ENCODE results near the gene PTCHD1.

Gene PTCHD1

DNA sequence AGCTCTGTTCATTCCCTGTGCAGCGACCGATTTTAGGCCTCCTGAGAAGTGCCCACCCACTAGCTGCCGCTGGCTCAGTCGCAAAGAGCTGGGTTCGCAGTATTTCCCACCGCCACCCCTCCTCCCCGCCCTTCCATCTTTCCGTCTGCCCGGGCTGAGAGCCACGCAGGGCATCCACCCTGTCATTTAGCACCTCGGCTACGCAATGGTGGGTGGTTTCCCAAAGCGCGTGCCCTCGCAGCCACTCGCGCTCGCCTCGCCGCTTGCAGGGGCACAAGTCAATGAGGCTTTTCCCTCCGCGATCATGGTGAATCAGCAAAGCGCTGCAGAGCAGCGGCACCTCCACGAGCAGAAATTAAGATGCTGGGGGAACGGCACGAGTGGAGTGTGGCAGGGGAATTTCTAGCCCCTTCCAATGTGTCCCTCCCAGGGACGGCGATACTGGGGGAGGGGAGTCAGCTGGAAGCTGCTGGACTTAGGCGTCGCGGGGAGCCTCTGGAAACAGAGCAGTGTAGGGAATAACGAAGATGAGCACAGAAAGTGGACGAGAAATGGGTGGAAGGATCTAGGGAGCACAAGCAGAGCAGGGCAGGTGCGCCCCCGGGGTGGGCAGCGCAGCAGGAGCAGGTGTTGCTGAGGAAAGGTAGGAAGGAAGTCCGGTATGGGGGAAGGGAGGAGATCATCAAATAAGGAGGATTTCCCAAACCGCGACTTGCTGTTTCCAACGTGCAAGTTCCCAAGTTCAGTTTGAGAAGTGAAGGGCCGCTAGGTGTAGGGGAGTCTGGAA, 2.4 kb upstream of the PTCHD1 start:
- peak overlapping the region; percentile 82 for H3K4me3 Mint-ChIP-seq
- peaks cover 38% of the 10 kb centered on the region for H3K4me1 Mint-ChIP-seq
- no peaks in the 10 kb centered on the region for H3K9me3 Mint-ChIP-seq
- H3K27ac Mint-ChIP-seq = peak overlapping the region; percentile 77
- peaks cover 93% of the 10 kb centered on the region for H3K27me3 Mint-ChIP-seq (ENCODE audit: low read depth, poor library complexity)
- DNase-seq = peak; percentile 36
- TF ChIP-seq, protein P1, sequence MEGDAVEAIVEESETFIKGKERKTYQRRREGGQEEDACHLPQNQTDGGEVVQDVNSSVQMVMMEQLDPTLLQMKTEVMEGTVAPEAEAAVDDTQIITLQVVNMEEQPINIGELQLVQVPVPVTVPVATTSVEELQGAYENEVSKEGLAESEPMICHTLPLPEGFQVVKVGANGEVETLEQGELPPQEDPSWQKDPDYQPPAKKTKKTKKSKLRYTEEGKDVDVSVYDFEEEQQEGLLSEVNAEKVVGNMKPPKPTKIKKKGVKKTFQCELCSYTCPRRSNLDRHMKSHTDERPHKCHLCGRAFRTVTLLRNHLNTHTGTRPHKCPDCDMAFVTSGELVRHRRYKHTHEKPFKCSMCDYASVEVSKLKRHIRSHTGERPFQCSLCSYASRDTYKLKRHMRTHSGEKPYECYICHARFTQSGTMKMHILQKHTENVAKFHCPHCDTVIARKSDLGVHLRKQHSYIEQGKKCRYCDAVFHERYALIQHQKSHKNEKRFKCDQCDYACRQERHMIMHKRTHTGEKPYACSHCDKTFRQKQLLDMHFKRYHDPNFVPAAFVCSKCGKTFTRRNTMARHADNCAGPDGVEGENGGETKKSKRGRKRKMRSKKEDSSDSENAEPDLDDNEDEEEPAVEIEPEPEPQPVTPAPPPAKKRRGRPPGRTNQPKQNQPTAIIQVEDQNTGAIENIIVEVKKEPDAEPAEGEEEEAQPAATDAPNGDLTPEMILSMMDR (IDR thresholded peaks at IDR 0.05) = no peak
- H3K36me3 Mint-ChIP-seq (ENCODE audit: low read depth) = no peaks in the 10 kb centered on the region

DNA sequence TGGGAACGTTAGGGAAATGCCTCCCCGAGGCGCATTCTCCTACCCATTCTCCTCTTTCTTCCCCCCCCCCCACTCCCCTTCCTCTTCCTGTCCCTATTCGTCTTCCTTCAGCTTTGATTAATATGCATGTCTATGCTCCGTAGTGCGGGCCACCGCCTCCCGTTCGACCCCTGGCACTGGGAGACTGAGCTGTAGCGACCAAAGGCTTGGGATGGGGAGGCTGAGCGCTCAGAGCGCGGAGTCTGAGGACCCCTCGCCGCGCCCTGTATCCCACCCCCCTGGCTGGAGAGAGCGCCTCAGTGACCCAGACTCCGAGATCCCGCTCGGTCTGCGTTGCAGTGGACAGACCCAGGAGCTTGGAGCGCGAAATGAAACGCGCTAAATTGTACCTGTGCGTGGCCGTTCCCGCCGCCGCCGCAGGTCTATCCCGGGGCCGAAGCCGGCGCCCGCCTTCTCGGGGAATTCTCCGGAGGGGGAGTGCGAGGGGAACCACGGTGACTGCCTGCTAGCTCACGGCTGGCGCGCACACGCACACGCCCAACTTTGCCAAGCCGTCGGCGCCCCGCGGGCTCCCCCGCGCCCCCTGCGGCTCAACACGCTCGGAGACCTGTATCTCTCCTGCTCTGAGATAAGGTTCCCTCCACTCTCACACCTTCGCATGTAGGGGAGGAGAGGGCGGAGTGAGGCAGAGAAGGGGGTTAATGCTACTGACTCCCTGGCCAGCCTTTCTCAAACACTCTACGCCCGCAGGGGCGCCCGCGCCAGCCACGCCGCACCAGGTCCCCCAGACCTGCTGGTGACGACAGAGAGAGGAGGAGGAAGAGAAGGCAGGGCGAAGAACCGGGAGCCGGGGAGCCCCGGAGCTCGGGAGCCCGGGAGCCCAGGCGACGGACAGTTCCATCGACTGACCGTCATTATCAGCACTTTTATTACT, 1.5 kb upstream of the PTCHD1 start:
- peak overlapping the region; percentile 82 for H3K4me3 Mint-ChIP-seq
- peaks cover 97% of the 10 kb centered on the region for H3K27me3 Mint-ChIP-seq (ENCODE audit: low read depth, poor library complexity)
- peaks cover 38% of the 10 kb centered on the region for H3K4me1 Mint-ChIP-seq
- TF ChIP-seq, protein P1 (IDR thresholded peaks at IDR 0.05) = no peak
- no peaks in the 10 kb centered on the region for H3K36me3 Mint-ChIP-seq (ENCODE audit: low read depth)
- no peak overlapping the region for H3K27ac Mint-ChIP-seq
- H3K9me3 Mint-ChIP-seq = no peaks in the 10 kb centered on the region
- peak; percentile 44 for DNase-seq

GRCh38 chrX:23333842-23334520, 668 bp upstream of the PTCHD1 start:
- peak; percentile 60 for DNase-seq
- H3K27ac Mint-ChIP-seq = no peak overlapping the region
- H3K27me3 Mint-ChIP-seq (ENCODE audit: low read depth, poor library complexity) = peaks cover 97% of the 10 kb centered on the region
- H3K9me3 Mint-ChIP-seq = no peaks in the 10 kb centered on the region
- TF ChIP-seq, protein P1 (IDR thresholded peaks at IDR 0.05) = no peak
- peak overlapping the region; percentile 82 for H3K4me3 Mint-ChIP-seq
- H3K36me3 Mint-ChIP-seq (ENCODE audit: low read depth) = no peaks in the 10 kb centered on the region
- peaks cover 38% of the 10 kb centered on the region for H3K4me1 Mint-ChIP-seq

- peak overlapping the region; percentile 87 for H3K4me3 Mint-ChIP-seq
- peaks cover 38% of the 10 kb centered on the region for H3K4me1 Mint-ChIP-seq
- no peak overlapping the region for H3K27ac Mint-ChIP-seq
- DNase-seq = peak; percentile 42
- TF ChIP-seq, protein P1 (IDR thresholded peaks at IDR 0.05) = no peak
- no peaks in the 10 kb centered on the region for H3K36me3 Mint-ChIP-seq (ENCODE audit: low read depth)
- peaks cover 97% of the 10 kb centered on the region for H3K27me3 Mint-ChIP-seq (ENCODE audit: low read depth, poor library complexity)
- H3K9me3 Mint-ChIP-seq = no peaks in the 10 kb centered on the region
Measured at GRCh38 chrX:23334521-23334847, 165 bp upstream of the PTCHD1 start.

GRCh38 chrX:23338334-23338733, 3.7 kb downstream of the PTCHD1 start:
- Mint-ChIP-seq H3K4me1 (peaks cover 32% of the 10 kb centered on the region), H3K27ac (no peak overlapping the region), H3K36me3 (ENCODE audit: low read depth) (no peaks in the 10 kb centered on the region), H3K27me3 (ENCODE audit: low read depth, poor library complexity) (peaks cover 72% of the 10 kb centered on the region), H3K9me3 (no peaks in the 10 kb centered on the region), H3K4me3 (no peak overlapping the region)
- TF ChIP-seq, protein P1 (IDR thresholded peaks at IDR 0.05) = no peak
- no peak for DNase-seq
